H1 (cell line): ENCODE data around the gene OR2AP1. TPM values are rescaled to one million over a fixed set of nuclear protein-coding genes. Genes with fewer than 3 reads are reported as not detected.

Source experiments
- CTCF ChIA-PET: fragments of 300-600 bp; sonication (Branson Sonifier 250); formaldehyde crosslinking; loops from one replicate; lab custom pipeline; 2021; ENCODE audit not compliant: partially characterized antibody; lab: Charles Lee
- POLR2A ChIA-PET: fragments of 300-600 bp; sonication (Branson Sonifier 250); formaldehyde crosslinking; loops from one replicate; lab custom pipeline; 2021; ENCODE audit warnings: inconsistent platforms; ENCODE audit not compliant: partially characterized antibody; lab: Charles Lee
- DNase-seq, 2 experiments: peaks; one replicate each; pipeline versions ENCODE4 v3.0.0 to v3.0.0-alpha.2; 2010 to 2022; ENCODE audit warnings: low spot score in 2 of 2, low read depth in 1 of 2, mixed read lengths in 1 of 2
- FAIRE-seq: peaks from 2 replicates; lab custom pipeline; 2011; peaks lifted over from hg19 to GRCh38; lab: Jason Lieb, UNC
- H2AFZ ChIP-seq: 2 replicates; pipeline ENCODE4 v1.8.1; 2012; ENCODE audit warnings: low read length, inconsistent platforms
- H2AK5ac ChIP-seq: 2 replicates; pipeline ENCODE4 v1.6.1; 2013; ENCODE audit warnings: low read depth, low read length
- H2BK120ac ChIP-seq: replicated peaks from 2 replicates; pipeline ENCODE3; 2013; ENCODE audit warnings: low read depth, low read length, inconsistent platforms
- H2BK12ac ChIP-seq: 2 replicates; pipeline ENCODE4 v1.6.1; 2013; ENCODE audit warnings: low read depth, low read length
- H2BK15ac ChIP-seq: 2 replicates; pipeline ENCODE4 v1.6.1; 2013; ENCODE audit warnings: low read length
- H2BK20ac ChIP-seq: 2 replicates; pipeline ENCODE4 v1.6.1; 2013; ENCODE audit warnings: low read length
- H2BK5ac ChIP-seq: 2 replicates; pipeline ENCODE4 v1.6.1; 2013; ENCODE audit warnings: low read depth, low read length
- H3K14ac ChIP-seq: 2 replicates; pipeline ENCODE4 v1.6.1; 2013; ENCODE audit warnings: inconsistent platforms; ENCODE audit not compliant: insufficient read length
- H3K18ac ChIP-seq: 2 replicates; pipeline ENCODE4 v1.6.1; 2013; ENCODE audit warnings: low read length; ENCODE audit errors: extremely low read depth
- H3K23ac ChIP-seq: 2 replicates; pipeline ENCODE4 v1.6.1; 2013; ENCODE audit warnings: inconsistent platforms; ENCODE audit not compliant: insufficient read length
- H3K23me2 ChIP-seq: 2 replicates; pipeline ENCODE4 v1.6.1; 2013; ENCODE audit warnings: low read depth, low read length
- H3K27ac ChIP-seq: 2 replicates; pipeline ENCODE4 v1.6.1; 2011; ENCODE audit warnings: low read depth, low read length, inconsistent platforms
- H3K27me3 ChIP-seq, 4 experiments: replicated peaks in 1 of 4; 1 replicate in 1 of 4; 2 replicates in 3 of 4; pipeline versions ENCODE4 v1.6.1 to v1.8.1; 2011 to 2013; ENCODE audit warnings: low read length in 3 of 4, mild to moderate bottlenecking in 3 of 4, inconsistent platforms in 2 of 4, mixed read lengths in 2 of 4, moderate library complexity in 1 of 4; ENCODE audit not compliant: control insufficient read depth in 3 of 4, insufficient read depth in 3 of 4; ENCODE audit errors: extremely low read depth in 1 of 4
- H3K36me3 ChIP-seq, 4 experiments: 2 replicates each; pipeline versions ENCODE4 v1.6.1 to v1.8.1; 2011 to 2013; ENCODE audit warnings: mild to moderate bottlenecking in 4 of 4, low read length in 3 of 4, moderate library complexity in 2 of 4, control low read depth in 1 of 4, inconsistent platforms in 1 of 4; ENCODE audit not compliant: insufficient read depth in 4 of 4, control insufficient read depth in 2 of 4
- H3K4ac ChIP-seq: replicated peaks from 2 replicates; pipeline ENCODE3; 2013; ENCODE audit warnings: low read length, low read depth, mixed read lengths, inconsistent platforms; ENCODE audit not compliant: insufficient read length
- H3K4me1 ChIP-seq, 4 experiments: replicated peaks in 1 of 4; 1 replicate in 1 of 4; 2 replicates in 3 of 4; pipeline versions ENCODE4 v1.6.1 to v1.8.1; 2011 to 2013; ENCODE audit warnings: low read length in 3 of 4, inconsistent platforms in 2 of 4, mixed read lengths in 1 of 4; ENCODE audit not compliant: insufficient read depth in 4 of 4, control insufficient read depth in 3 of 4
- H3K4me2 ChIP-seq, 2 experiments: 2 replicates each; pipeline versions ENCODE4 v1.6.1 to v1.8.1; 2011 to 2013; ENCODE audit warnings: low read depth in 2 of 2, low read length in 2 of 2, control low read depth in 1 of 2, inconsistent platforms in 1 of 2, mild to moderate bottlenecking in 1 of 2; ENCODE audit not compliant: insufficient read depth in 1 of 2
- H3K4me3 ChIP-seq, 4 experiments: fragments of 200-600, 300-600 bp in 1 of 4; sonication (generic), shearing (Covaris generic), sonication (Bioruptor Twin) in 1 of 4; 2 replicates each; pipeline versions ENCODE4 v1.5.1 to v1.8.1; 2011 to 2016; ENCODE audit warnings: low read length in 4 of 4, low read depth in 3 of 4, control low read depth in 2 of 4, inconsistent platforms in 2 of 4, mild to moderate bottlenecking in 2 of 4, mixed read lengths in 1 of 4, moderate library complexity in 1 of 4; ENCODE audit not compliant: insufficient read depth in 2 of 4; ENCODE audit errors: extremely low read depth in 1 of 4
- H3K56ac ChIP-seq: replicated peaks from 2 replicates; pipeline ENCODE3; 2013; ENCODE audit warnings: low read depth, mild to moderate bottlenecking, mixed read lengths, low read length, inconsistent platforms; ENCODE audit not compliant: insufficient read length
- H3K79me1 ChIP-seq: 2 replicates; pipeline ENCODE4 v1.6.1; 2013; ENCODE audit warnings: low read depth, low read length, control low read depth
- H3K79me2 ChIP-seq, 2 experiments: 2 replicates each; pipeline versions ENCODE4 v1.6.1 to v1.8.1; 2012 to 2013; ENCODE audit warnings: low read length in 2 of 2, mild to moderate bottlenecking in 2 of 2, inconsistent platforms in 1 of 2; ENCODE audit not compliant: insufficient read depth in 2 of 2, control insufficient read depth in 1 of 2
- H3K9ac ChIP-seq, 4 experiments: replicated peaks in 1 of 4; 1 replicate in 1 of 4; 2 replicates in 3 of 4; pipeline versions ENCODE4 v1.6.1 to v1.8.1; 2011 to 2013; ENCODE audit warnings: low read depth in 3 of 4, low read length in 3 of 4, control low read depth in 2 of 4, mild to moderate bottlenecking in 2 of 4, moderate library complexity in 2 of 4, inconsistent platforms in 1 of 4; ENCODE audit errors: extremely low read depth in 1 of 4
- H3K9me3 ChIP-seq, 2 experiments: 2 replicates each; pipeline versions ENCODE4 v1.6.1 to v1.8.1; 2012 to 2013; ENCODE audit warnings: mild to moderate bottlenecking in 2 of 2, moderate library complexity in 2 of 2, control low read depth in 1 of 2, inconsistent platforms in 1 of 2, low read depth in 1 of 2, low read length in 1 of 2, mixed read lengths in 1 of 2; ENCODE audit not compliant: insufficient read depth in 2 of 2
- H4K20me1 ChIP-seq, 2 experiments: replicated peaks in 1 of 2; 2 replicates each; pipeline versions ENCODE3 to v1.8.1; 2011 to 2013; ENCODE audit warnings: inconsistent platforms in 2 of 2, low read length in 2 of 2, mild to moderate bottlenecking in 1 of 2; ENCODE audit not compliant: insufficient read depth in 2 of 2, control insufficient read depth in 1 of 2
- H4K5ac ChIP-seq: 2 replicates; pipeline ENCODE4 v1.6.1; 2013; ENCODE audit warnings: low read length, low read depth, mixed read lengths, inconsistent platforms; ENCODE audit not compliant: insufficient read length
- H4K8ac ChIP-seq: 2 replicates; pipeline ENCODE4 v1.8.0; 2013; ENCODE audit warnings: mild to moderate bottlenecking, moderate library complexity, low read length, inconsistent platforms; ENCODE audit not compliant: insufficient read depth; ENCODE audit errors: extremely low read depth
- H4K91ac ChIP-seq: replicated peaks from 2 replicates; pipeline ENCODE3; 2013; ENCODE audit warnings: low read length, mixed read lengths, inconsistent platforms; ENCODE audit not compliant: insufficient read length
- BRCA1 ChIP-seq: IDR thresholded peaks from 2 replicates; pipeline ENCODE4 v1.6.1; 2012; ENCODE audit warnings: low read depth, low read length, improper control_type of control experiment
- CBX5 ChIP-seq: fragments of 300-800, 300-1000 bp; sonication (generic); IDR thresholded peaks from 2 replicates; pipeline ENCODE4 v1.7.1; 2016; ENCODE audit warnings: antibody characterized with exemption, low read length, low read depth
- CHD2 ChIP-seq: IDR thresholded peaks from 2 replicates; pipeline ENCODE4 v1.6.1; 2012; ENCODE audit warnings: low read length, improper control_type of control experiment
- EGR1 ChIP-seq: IDR thresholded peaks from 2 replicates; pipeline ENCODE4 v1.6.1; 2011; ENCODE audit warnings: low read depth, low read length, borderline replicate concordance
- EZH2 ChIP-seq: fragments of 200-600 bp; sonication (generic); IDR thresholded peaks from 2 replicates; pipeline ENCODE4 v1.7.1; 2012; ENCODE audit warnings: low read depth, mild to moderate bottlenecking, moderate library complexity, low read length, inconsistent platforms; ENCODE audit not compliant: severe bottlenecking
- HDAC2 ChIP-seq, 2 experiments: fragments of 300-600 bp in 1 of 2; sonication (generic) in 1 of 2; IDR thresholded peaks; 2 replicates each; pipeline ENCODE4 v1.6.1; 2011 to 2012; ENCODE audit warnings: low read depth in 2 of 2, low read length in 2 of 2, mild to moderate bottlenecking in 2 of 2, moderate library complexity in 2 of 2, borderline replicate concordance in 1 of 2, inconsistent platforms in 1 of 2
- KDM4A ChIP-seq: IDR thresholded peaks from one replicate; pipeline ENCODE4 v1.7.1; 2012; ENCODE audit warnings: low read depth, mild to moderate bottlenecking, moderate library complexity, low read length, inconsistent platforms; ENCODE audit not compliant: severe bottlenecking
- MAX ChIP-seq: IDR thresholded peaks from 2 replicates; pipeline ENCODE4 v1.6.1; 2012; ENCODE audit warnings: inconsistent platforms
- NRF1 ChIP-seq: IDR thresholded peaks from 2 replicates; pipeline ENCODE4 v1.6.1; 2011; ENCODE audit warnings: mild to moderate bottlenecking, low read depth, low read length, improper control_type of control experiment
- SIRT6 ChIP-seq: IDR thresholded peaks from one replicate; pipeline ENCODE4 v1.7.1; 2012; ENCODE audit warnings: low read length, inconsistent platforms
- SIX5 ChIP-seq: IDR thresholded peaks from 2 replicates; pipeline ENCODE4 v1.6.1; 2011; ENCODE audit warnings: mild to moderate bottlenecking, low read depth, low read length
- SP1 ChIP-seq: IDR thresholded peaks from 2 replicates; pipeline ENCODE4 v1.6.1; 2011; ENCODE audit warnings: low read depth, low read length
- TAF7 ChIP-seq: optimal IDR thresholded peaks from 2 replicates; pipeline ENCODE3; 2011; ENCODE audit warnings: low read depth, mild to moderate bottlenecking, inconsistent platforms, low read length, moderate library complexity, borderline replicate concordance
- polyA plus RNA-seq, 7 experiments: library from polyadenylated mRNA; depleted of rRNA in 3 of 7; stranded (reverse) in 5 of 7; unstranded in 2 of 7; fragments of >200 nt in 5 of 7; fragments of 200-250 nt in 2 of 7; gene quantifications; 1 replicate in 5 of 7; 2 replicates in 1 of 7; 4 replicates in 1 of 7; pipeline versions ENCODE4 v1.2.1 to v1.2.3, GENCODE V29; 2011 to 2013; ENCODE audit warnings: missing spikeins in 2 of 7, mixed read lengths in 2 of 7
- total RNA-seq: library from RNA; stranded (reverse); fragmentation: NEBNext Ultra II Directional; extraction: Animal tissue kit (Norgen Biotek cat#: 25700); gene quantifications from 2 replicates; pipeline ENCODE4 v1.2.1, GENCODE V29; 2021
- TF ChIP-seq, protein P1 (sequence below): IDR thresholded peaks from 2 replicates; pipeline ENCODE4 v1.6.1; 2011; ENCODE audit warnings: low read depth, mild to moderate bottlenecking, low read length; ENCODE audit not compliant: insufficient read depth
- TF ChIP-seq, protein P2 (sequence below): IDR thresholded peaks from 2 replicates; pipeline ENCODE4 v1.6.1; 2012; ENCODE audit warnings: inconsistent platforms

OR2AP1 gene
- total and polyA plus RNA-seq, 2 of the 8 experiments (the other 6 are each of a cell fraction or from before 2014, with no cell fraction given): not detected

DNA sequence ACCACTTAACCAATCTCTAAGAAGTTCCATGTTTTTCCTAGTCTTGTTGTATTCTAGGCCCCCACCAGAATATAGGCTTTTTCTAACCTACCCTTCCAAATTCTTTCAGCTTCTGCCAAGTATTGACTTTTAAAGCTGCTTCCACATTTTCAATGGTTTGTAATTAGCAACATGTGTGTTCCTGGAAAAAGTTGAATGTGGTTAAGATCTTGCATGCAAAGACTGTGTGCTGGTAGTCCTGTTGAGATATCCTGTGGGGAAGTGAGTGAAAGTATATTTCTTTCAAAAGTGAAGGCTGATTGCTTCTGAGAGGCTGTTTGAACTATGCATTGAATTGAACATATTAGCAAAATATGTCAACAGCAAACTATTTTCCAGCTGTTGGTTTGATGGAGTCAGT, 23.5 kb upstream of the OR2AP1 start:
- no peak overlapping the region for H3K9ac ChIP-seq
- no peak overlapping the region for H2BK120ac ChIP-seq
- H3K18ac ChIP-seq: no peak overlapping the region
- no peak overlapping the region for H4K5ac ChIP-seq
- no peaks in the 10 kb centered on the region for H4K20me1 ChIP-seq
- H3K9me3 ChIP-seq: peaks cover 5 to 6% of the 10 kb centered on the region in 2 experiments; a peak in 3 of 4 replicates
- H4K91ac ChIP-seq: no peak overlapping the region
- H3K36me3 ChIP-seq: no peaks in the 10 kb centered on the region
- H3K14ac ChIP-seq: no peak overlapping the region
- no peak overlapping the region for H2BK5ac ChIP-seq
- H4K8ac ChIP-seq: no peak overlapping the region
- H3K4me2 ChIP-seq: no peak overlapping the region
- H3K4ac ChIP-seq: no peak overlapping the region
- no peak overlapping the region for H2AFZ ChIP-seq
- H2BK12ac ChIP-seq: no peak overlapping the region
- POLR2A ChIA-PET: no interaction called here
- H3K56ac ChIP-seq: no peak overlapping the region
- CTCF ChIA-PET: no interaction called here
- H2AK5ac ChIP-seq: no peak overlapping the region
- H2BK15ac ChIP-seq: no peak overlapping the region
- FAIRE-seq (no peak), DNase-seq (no peak)
- no peaks in the 10 kb centered on the region for H3K27me3 ChIP-seq
- no peak overlapping the region for H3K4me3 ChIP-seq
- no peak overlapping the region for H2BK20ac ChIP-seq
- no peak overlapping the region for H3K23ac ChIP-seq
- H3K27ac ChIP-seq: no peak overlapping the region
- no peaks in the 10 kb centered on the region for H3K23me2 ChIP-seq
- no peaks in the 10 kb centered on the region for H3K79me1 ChIP-seq
- H3K79me2 ChIP-seq: no peaks in the 10 kb centered on the region
- H3K4me1 ChIP-seq: no peaks in the 10 kb centered on the region
- no peak for TF ChIP-seq EGR1
- no peak for TF ChIP-seq CHD2
- no peak for TF ChIP-seq KDM4A
- TF ChIP-seq HDAC2 (IDR thresholded peaks at IDR 0.05; ENCODE audit: borderline replicate concordance in 1 of 2, low read depth in 2 of 2, low read length in 2 of 2): no peak
- no peak for TF ChIP-seq MAX
- TF ChIP-seq, protein P1, sequence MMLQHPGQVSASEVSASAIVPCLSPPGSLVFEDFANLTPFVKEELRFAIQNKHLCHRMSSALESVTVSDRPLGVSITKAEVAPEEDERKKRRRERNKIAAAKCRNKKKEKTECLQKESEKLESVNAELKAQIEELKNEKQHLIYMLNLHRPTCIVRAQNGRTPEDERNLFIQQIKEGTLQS: no peak
- TF ChIP-seq SIX5: no peak
- TF ChIP-seq, protein P2, sequence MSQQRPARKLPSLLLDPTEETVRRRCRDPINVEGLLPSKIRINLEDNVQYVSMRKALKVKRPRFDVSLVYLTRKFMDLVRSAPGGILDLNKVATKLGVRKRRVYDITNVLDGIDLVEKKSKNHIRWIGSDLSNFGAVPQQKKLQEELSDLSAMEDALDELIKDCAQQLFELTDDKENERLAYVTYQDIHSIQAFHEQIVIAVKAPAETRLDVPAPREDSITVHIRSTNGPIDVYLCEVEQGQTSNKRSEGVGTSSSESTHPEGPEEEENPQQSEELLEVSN: no peak
- no peak for TF ChIP-seq BRCA1
- TF ChIP-seq SIRT6: no peak
- TF ChIP-seq TAF7: no peak
- no peak for TF ChIP-seq EZH2
- no peak for TF ChIP-seq CBX5
- no peak for TF ChIP-seq SP1
- no peak for TF ChIP-seq NRF1
